Hindlimb muscle (tissue), 1 donor: ENCODE measurements around the gene TRIM40. TPM values are rescaled to one million over a fixed set of nuclear protein-coding genes. Genes with fewer than 3 reads are reported as not detected.

Source experiments
- DNase-seq: peaks from one replicate; pipeline ENCODE4 v3.0.0-alpha.2; 2013
- polyA plus RNA-seq: library from polyadenylated mRNA; unstranded; fragments of 120-200 nt; gene quantifications from one replicate; pipeline ENCODE4 v1.2.1, GENCODE V29; 2013; ENCODE audit not compliant: insufficient read length

TRIM40 gene
- not detected for polyA plus RNA-seq

- no peak for DNase-seq
Observed at GRCh38 chr6:30135757-30136156, at the start of gene TRIM40. Gene TRIM40, plus strand, starts transcription at chr6:30136140. Its CDS starts 897 bp downstream, at chr6:30137037.

GRCh38 chr6:30087876-30088275, 48.1 kb upstream of the TRIM40 start:
- no peak for DNase-seq

GRCh38 chr6:30091577-30092381, 44.2 kb upstream of the TRIM40 start:
- DNase-seq, result no peak

DNA sequence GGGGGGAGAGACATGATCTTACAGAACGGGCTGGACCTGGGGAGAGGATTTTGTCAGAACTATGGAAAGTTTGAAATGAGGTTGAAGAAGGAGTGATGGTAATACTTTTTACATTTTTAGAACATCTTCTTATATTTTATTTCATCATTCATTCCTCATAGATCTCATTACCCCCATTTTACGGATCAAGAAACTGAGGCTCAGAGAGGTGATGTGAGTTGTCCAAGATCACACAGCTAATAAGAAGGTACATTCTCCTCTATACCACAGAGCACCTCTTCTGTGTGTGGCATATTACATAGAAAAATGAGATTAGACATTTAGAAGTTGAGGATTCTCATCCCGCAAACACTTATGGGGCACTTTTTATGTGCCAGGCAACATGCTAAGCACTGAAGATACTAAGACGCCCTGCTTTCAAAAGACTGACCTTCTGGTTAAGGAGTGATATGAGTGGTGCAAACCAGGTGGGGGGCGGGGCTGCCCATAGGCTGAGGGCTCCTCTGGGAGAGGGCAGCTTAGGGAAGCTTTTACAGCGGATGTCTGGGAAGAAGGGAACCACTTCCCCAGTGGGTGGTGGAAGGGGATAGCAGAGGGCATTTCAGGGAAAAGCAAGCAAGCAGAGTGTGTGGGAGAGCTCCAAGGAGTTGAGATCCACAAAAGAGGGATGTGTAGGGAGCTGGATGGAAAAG, 42.9 kb upstream of the TRIM40 start:
- DNase-seq, result no peak

- no peak for DNase-seq
Observed at GRCh38 chr6:30093951-30094661, 41.8 kb upstream of the TRIM40 start.

GRCh38 chr6:30096829-30097228, 39.1 kb upstream of the TRIM40 start:
- no peak for DNase-seq

GRCh38 chr6:30097902-30098768, 37.8 kb upstream of the TRIM40 start:
- DNase-seq, result no peak

- DNase-seq, result no peak
Observed at GRCh38 chr6:30100154-30100553, 35.8 kb upstream of the TRIM40 start.

- no peak for DNase-seq
Observed at GRCh38 chr6:30100585-30101443, 35.1 kb upstream of the TRIM40 start.

GRCh38 chr6:30101444-30102413, 34.2 kb upstream of the TRIM40 start:
- peak; percentile 81 for DNase-seq

DNA sequence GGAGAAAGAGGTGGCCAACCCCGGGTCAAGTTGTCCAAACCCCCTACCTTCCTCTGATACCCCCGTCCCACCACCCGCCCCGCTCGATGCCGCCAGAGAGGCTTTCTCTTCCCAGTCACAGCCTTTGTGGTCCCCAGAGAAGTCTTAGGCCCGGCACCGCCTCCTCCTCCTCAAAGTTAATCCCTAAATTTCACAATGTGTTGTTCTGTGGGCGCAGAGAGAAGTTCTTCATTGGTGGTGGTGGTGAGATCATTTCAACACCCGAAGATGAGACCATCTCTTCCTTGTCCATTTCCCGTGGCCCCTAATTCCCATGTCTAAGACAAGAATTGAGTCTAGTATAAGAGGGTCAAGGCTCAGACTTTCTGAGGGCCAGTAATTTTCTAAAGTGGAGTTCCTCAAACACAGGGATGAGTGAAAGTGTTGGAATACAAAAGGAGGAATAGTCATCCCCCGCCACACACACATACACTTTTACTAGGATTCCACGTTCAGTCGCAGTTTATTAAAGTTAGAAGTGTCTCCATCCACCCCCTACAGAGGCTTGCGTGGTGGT, 33.4 kb upstream of the TRIM40 start:
- DNase-seq, result no peak

DNA sequence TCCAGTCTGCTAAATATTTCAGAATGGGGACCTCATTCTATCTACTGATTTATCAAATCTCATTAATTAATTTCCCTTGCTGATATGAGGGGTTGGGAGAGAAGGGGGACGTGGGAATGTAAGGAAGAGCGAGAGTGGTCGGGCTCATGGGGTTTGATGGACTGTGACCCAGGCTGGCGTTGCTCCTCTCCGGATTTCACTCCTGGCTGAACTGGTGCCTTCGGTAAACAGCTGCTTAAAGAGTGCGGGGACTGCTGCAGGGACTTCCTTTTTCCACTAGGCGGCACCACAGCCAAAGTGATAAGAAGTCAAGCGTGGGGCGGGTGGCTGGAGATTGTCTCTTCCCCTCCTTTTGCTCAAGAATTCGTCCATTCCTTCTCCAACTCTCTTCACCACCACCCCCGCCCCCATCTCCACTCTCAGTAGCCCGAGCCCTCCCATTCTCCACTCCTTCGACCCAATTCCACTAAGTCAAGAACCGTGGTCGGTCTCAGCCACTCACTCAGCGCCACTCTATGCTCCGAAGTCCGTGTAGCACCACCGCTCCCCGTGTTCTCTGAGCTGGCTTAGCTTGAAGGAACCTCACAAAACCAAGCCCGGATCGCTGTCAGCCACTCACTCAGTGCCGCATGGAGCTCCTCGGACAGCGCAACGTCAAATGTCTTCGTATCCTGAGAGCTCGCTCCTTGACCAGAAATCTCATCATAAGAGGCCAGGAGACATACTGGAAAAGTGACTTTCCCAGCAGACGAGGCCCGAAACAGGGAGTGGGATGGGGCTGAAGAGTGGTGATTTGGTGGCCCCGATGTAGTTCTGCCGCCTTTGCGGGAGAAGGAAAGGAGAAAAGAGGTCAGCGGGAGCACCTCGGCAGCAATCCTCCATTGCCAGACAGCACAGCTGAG, 32.7 kb upstream of the TRIM40 start:
- peak; percentile 83 for DNase-seq

GRCh38 chr6:30103872-30104179, 32.1 kb upstream of the TRIM40 start:
- DNase-seq, result no peak

- DNase-seq, result no peak
Observed at GRCh38 chr6:30104661-30105060, 31.3 kb upstream of the TRIM40 start.

DNA sequence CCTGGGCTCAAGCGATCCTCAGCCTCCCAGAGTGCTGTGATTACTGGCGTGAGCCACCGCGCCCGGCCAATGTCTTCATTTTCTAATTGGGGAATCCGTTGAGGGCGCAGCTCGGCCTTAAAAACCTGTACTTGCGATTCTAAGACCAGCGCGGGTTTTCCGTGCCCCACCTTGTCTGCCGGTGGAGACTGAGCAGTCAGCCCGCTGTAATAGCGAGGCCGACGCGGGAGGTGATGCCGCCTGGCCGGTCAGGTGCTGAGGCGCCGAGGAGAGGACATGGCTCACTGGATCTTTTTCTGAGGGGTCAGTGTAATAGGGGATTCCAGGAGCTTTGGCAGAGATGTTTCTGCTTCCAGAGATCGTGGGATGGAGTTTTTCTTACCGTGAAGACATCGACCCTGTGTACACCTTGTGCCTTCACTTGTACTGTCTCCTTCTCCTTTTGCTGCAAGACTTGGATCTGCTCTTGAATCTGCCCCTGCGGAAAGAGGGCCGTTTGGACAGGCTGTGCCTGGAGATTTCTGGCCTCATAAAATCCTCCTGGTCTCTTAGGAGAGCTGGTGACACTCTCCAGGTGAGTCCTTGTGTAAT, 24.6 kb upstream of the TRIM40 start:
- DNase-seq, result no peak

DNA sequence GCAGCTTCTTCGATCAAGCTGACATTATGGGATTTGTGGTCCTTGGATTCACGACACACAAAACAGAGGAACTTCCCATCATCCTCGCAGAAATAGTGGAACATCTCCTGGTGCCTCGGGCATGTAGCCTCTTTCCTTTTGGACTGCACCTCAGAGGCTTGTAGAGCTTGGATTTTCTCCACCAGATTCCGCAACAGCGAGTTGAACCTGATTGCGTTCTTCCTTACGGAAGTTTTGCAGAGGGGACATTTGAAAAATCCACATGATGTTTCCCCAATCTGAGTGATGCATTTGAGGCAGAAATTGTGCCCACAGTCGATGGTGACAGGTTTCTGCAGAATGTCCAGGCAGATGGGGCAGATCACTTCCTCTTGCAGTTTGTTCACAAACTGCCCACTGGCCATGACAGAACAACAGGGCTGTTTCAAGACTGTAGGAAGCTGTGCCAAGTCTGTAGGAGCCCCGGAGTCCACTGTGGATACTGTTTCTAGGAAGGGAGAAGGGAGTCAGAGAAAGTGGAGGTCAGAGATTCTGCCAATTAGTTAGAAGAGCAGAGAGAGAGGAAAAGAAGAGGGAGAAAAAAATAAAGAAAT, 23.4 kb upstream of the TRIM40 start:
- DNase-seq, result no peak

DNA sequence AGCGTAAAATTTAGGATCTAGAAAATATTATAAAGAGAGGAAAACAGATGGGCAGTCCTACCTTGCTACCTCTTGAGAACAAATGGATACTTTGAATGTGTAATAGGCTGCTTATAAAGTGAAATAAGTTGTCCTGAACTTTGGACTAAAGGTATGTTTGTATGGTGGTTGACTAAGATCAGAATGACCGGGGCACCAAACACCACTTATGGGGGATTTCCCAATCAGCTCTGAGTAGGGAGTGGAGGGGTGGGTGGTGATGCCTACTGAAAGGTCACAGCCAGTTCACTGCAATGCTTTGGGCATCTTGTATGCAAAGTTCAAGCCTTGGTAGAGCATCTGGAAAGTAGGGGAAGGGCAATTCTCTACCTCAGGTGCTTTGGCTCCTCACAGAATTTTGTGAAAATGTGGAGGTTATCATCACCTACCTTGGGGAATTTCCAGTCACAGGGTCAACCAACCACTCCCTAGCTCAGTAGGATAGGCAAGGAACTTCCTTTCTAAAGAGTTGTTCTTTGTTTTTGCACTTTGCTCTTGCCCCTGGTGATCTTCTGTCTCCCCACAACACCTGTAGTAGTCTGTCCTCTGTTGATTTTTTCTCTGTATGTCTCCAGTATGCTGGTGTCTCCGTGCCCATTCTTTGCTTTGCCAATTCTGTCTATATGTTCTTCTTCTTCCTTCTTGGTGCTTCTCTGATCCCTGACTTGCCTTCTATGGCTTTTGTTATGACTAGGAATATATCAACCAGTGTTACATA, 22.8 kb upstream of the TRIM40 start, which contains the start of gene TRIM31:
TRIM31 (minus strand) TSS at position 88 of the 757 bp plus-strand sequence. CDS start 285 bp downstream, outside the sequence.
- no peak for DNase-seq
